Measurements from ENCODE around the gene CYP4F3.
"Not testable (repeated sequence)": the region's sequence is repeated elsewhere in the genome, so short reads cannot be mapped to it uniquely, and the experiment has no call there.

The CYP4F3 gene

GRCh38 chr19:15641901-15642491, 1.3 kb downstream of the CYP4F3 start:
- POLR2A ChIA-PET = no interaction called here
- Histone ChIP-seq H3K9me3 (ENCODE audit: control extremely low read depth in 1 of 5, control insufficient read depth in 4 of 5, insufficient read depth in 2 of 5, low read depth in 1 of 5, low read length in 4 of 5) (no peaks in the 10 kb centered on the region), H3K4me1 (ENCODE audit: control extremely low read depth in 1 of 4, control insufficient read depth in 4 of 4, insufficient read depth in 4 of 4, low read length in 3 of 4) (peaks cover 0 to 2% (median under 1%) of the 10 kb centered on the region in 4 experiments), H3K4me3 (ENCODE audit: control insufficient read depth in 1 of 7, extremely low read depth in 1 of 7, insufficient read depth in 4 of 7, low read depth in 2 of 7, low read length in 6 of 7) (no peak overlapping the region), H3K27ac (ENCODE audit: insufficient read depth in 1 of 2, low read depth in 1 of 2, low read length in 2 of 2, poor library complexity in 1 of 2, severe bottlenecking in 2 of 2) (no peak overlapping the region), H3K27me3 (replicated peaks in 2 of 5; ENCODE audit: control insufficient read depth in 4 of 5, insufficient read depth in 5 of 5, low read length in 4 of 5) (peaks cover 0 to 7% (median 0%) of the 10 kb centered on the region in 5 experiments), H3K36me3 (ENCODE audit: control insufficient read depth in 4 of 4, insufficient read depth in 4 of 4, low read length in 3 of 4) (no peaks in the 10 kb centered on the region)
- peak in 2 of 3 donors; percentile 26 to 38 for DNase-seq
- WGBS (ENCODE audit: insufficient coverage) = 100% methylated on average over 1 of the region's 5 CpGs
- CTCF ChIA-PET = no interaction called here

GRCh38 chr19:15642807-15643206, 2.1 kb downstream of the CYP4F3 start:
- no peak for DNase-seq
- POLR2A ChIA-PET = no interaction called here
- Histone ChIP-seq H3K36me3 (ENCODE audit: control insufficient read depth in 4 of 4, insufficient read depth in 4 of 4, low read length in 3 of 4) (no peaks in the 10 kb centered on the region), H3K27ac (ENCODE audit: insufficient read depth in 1 of 2, low read depth in 1 of 2, low read length in 2 of 2, poor library complexity in 1 of 2, severe bottlenecking in 2 of 2) (no peak overlapping the region), H3K27me3 (replicated peaks in 2 of 5; ENCODE audit: control insufficient read depth in 4 of 5, insufficient read depth in 5 of 5, low read length in 4 of 5) (peaks cover 0 to 7% (median 0%) of the 10 kb centered on the region in 5 experiments), H3K4me1 (ENCODE audit: control extremely low read depth in 1 of 4, control insufficient read depth in 4 of 4, insufficient read depth in 4 of 4, low read length in 3 of 4) (peaks cover 0 to 2% (median under 1%) of the 10 kb centered on the region in 4 experiments), H3K9me3 (ENCODE audit: control extremely low read depth in 1 of 5, control insufficient read depth in 4 of 5, insufficient read depth in 2 of 5, low read depth in 1 of 5, low read length in 4 of 5) (peaks cover 0 to 2% (median 0%) of the 10 kb centered on the region in 5 experiments), H3K4me3 (ENCODE audit: control insufficient read depth in 1 of 7, extremely low read depth in 1 of 7, insufficient read depth in 4 of 7, low read depth in 2 of 7, low read length in 6 of 7) (no peak overlapping the region)
- CTCF ChIA-PET = no interaction called here

GRCh38 chr19:15643387-15643786, 2.7 kb downstream of the CYP4F3 start:
- H3K4me1 ChIP-seq (ENCODE audit: control extremely low read depth in 1 of 4, control insufficient read depth in 4 of 4, insufficient read depth in 4 of 4, low read length in 3 of 4) = peaks cover 0 to 2% (median under 1%) of the 10 kb centered on the region in 4 experiments
- ChIA-PET CTCF (no interaction called here), POLR2A (no interaction called here)
- DNase-seq = no peak
- WGBS (ENCODE audit: insufficient coverage) = 83% methylated on average over 3 of the region's 3 CpGs
- H3K27ac ChIP-seq (ENCODE audit: insufficient read depth in 1 of 2, low read depth in 1 of 2, low read length in 2 of 2, poor library complexity in 1 of 2, severe bottlenecking in 2 of 2) = no peak overlapping the region
- peaks cover 0 to 5% (median 0%) of the 10 kb centered on the region in 5 experiments for H3K27me3 ChIP-seq (replicated peaks in 2 of 5; ENCODE audit: control insufficient read depth in 4 of 5, insufficient read depth in 5 of 5, low read length in 4 of 5)
- H3K4me3 ChIP-seq (ENCODE audit: control insufficient read depth in 1 of 7, extremely low read depth in 1 of 7, insufficient read depth in 4 of 7, low read depth in 2 of 7, low read length in 6 of 7) = no peak overlapping the region
- peaks cover 0 to 5% (median 0%) of the 10 kb centered on the region in 5 experiments for H3K9me3 ChIP-seq (ENCODE audit: control extremely low read depth in 1 of 5, control insufficient read depth in 4 of 5, insufficient read depth in 2 of 5, low read depth in 1 of 5, low read length in 4 of 5)
- H3K36me3 ChIP-seq (ENCODE audit: control insufficient read depth in 4 of 4, insufficient read depth in 4 of 4, low read length in 3 of 4) = no peaks in the 10 kb centered on the region

GRCh38 chr19:15644066-15644741, 3.5 kb downstream of the CYP4F3 start:
- 100% methylated on average over 3 of the region's 3 CpGs for WGBS (ENCODE audit: insufficient coverage)
- CTCF ChIA-PET = no interaction called here

GRCh38 chr19:15644816-15645215, 4.1 kb downstream of the CYP4F3 start:
- Histone ChIP-seq H3K9me3 (ENCODE audit: control extremely low read depth in 1 of 5, control insufficient read depth in 4 of 5, insufficient read depth in 2 of 5, low read depth in 1 of 5, low read length in 4 of 5) (peaks cover 0 to 5% (median 0%) of the 10 kb centered on the region in 5 experiments), H3K4me3 (ENCODE audit: control insufficient read depth in 1 of 7, extremely low read depth in 1 of 7, insufficient read depth in 4 of 7, low read depth in 2 of 7, low read length in 6 of 7) (no peak overlapping the region), H3K27ac (ENCODE audit: insufficient read depth in 1 of 2, low read depth in 1 of 2, low read length in 2 of 2, poor library complexity in 1 of 2, severe bottlenecking in 2 of 2) (no peak overlapping the region), H3K36me3 (ENCODE audit: control insufficient read depth in 4 of 4, insufficient read depth in 4 of 4, low read length in 3 of 4) (no peaks in the 10 kb centered on the region), H3K4me1 (ENCODE audit: control extremely low read depth in 1 of 4, control insufficient read depth in 4 of 4, insufficient read depth in 4 of 4, low read length in 3 of 4) (peaks cover 0 to 1% (median 0%) of the 10 kb centered on the region in 4 experiments), H3K27me3 (replicated peaks in 2 of 5; ENCODE audit: control insufficient read depth in 4 of 5, insufficient read depth in 5 of 5, low read length in 4 of 5) (peaks cover 0 to 5% (median 0%) of the 10 kb centered on the region in 5 experiments)
- ChIA-PET POLR2A (no interaction called here), CTCF (no interaction called here)
- no peak for DNase-seq
- 75% methylated on average over 3 of the region's 3 CpGs for WGBS (ENCODE audit: insufficient coverage)

More at GRCh38 chr19:15644066-15644741, 3.5 kb downstream of the CYP4F3 start:
- Histone ChIP-seq H3K4me1 (ENCODE audit: control extremely low read depth in 1 of 4, control insufficient read depth in 4 of 4, insufficient read depth in 4 of 4, low read length in 3 of 4) (peaks cover 0 to 2% (median under 1%) of the 10 kb centered on the region in 4 experiments), H3K4me3 (ENCODE audit: control insufficient read depth in 1 of 7, extremely low read depth in 1 of 7, insufficient read depth in 4 of 7, low read depth in 2 of 7, low read length in 6 of 7) (no peak overlapping the region), H3K9me3 (ENCODE audit: control extremely low read depth in 1 of 5, control insufficient read depth in 4 of 5, insufficient read depth in 2 of 5, low read depth in 1 of 5, low read length in 4 of 5) (peaks cover 0 to 5% (median 0%) of the 10 kb centered on the region in 5 experiments), H3K27me3 (replicated peaks in 2 of 5; ENCODE audit: control insufficient read depth in 4 of 5, insufficient read depth in 5 of 5, low read length in 4 of 5) (peaks cover 0 to 5% (median 0%) of the 10 kb centered on the region in 5 experiments), H3K36me3 (ENCODE audit: control insufficient read depth in 4 of 4, insufficient read depth in 4 of 4, low read length in 3 of 4) (no peaks in the 10 kb centered on the region), H3K27ac (ENCODE audit: insufficient read depth in 1 of 2, low read depth in 1 of 2, low read length in 2 of 2, poor library complexity in 1 of 2, severe bottlenecking in 2 of 2) (no peak overlapping the region)
- POLR2A ChIA-PET = no interaction called here
- DNase-seq = no peak

- no peaks in the 10 kb centered on the region for H3K36me3 ChIP-seq (ENCODE audit: control insufficient read depth in 4 of 4, insufficient read depth in 4 of 4, low read length in 3 of 4)
- no peak for DNase-seq
- H3K27ac ChIP-seq (ENCODE audit: insufficient read depth in 1 of 2, low read depth in 1 of 2, low read length in 2 of 2, poor library complexity in 1 of 2, severe bottlenecking in 2 of 2) = no peak overlapping the region
- ChIA-PET POLR2A (no interaction called here), CTCF (interaction anchor here (1.2 kb wide), 1 partner anchor 17 kb away, joined by 3 read pairs; no protein-coding TSS in a partner anchor)
- no peak overlapping the region for H3K4me3 ChIP-seq (ENCODE audit: control insufficient read depth in 1 of 7, extremely low read depth in 1 of 7, insufficient read depth in 4 of 7, low read depth in 2 of 7, low read length in 6 of 7)
- peaks cover 0 to 5% (median 0%) of the 10 kb centered on the region in 5 experiments for H3K9me3 ChIP-seq (ENCODE audit: control extremely low read depth in 1 of 5, control insufficient read depth in 4 of 5, insufficient read depth in 2 of 5, low read depth in 1 of 5, low read length in 4 of 5)
- peaks cover 0 to 21% (median 1%) of the 10 kb centered on the region in 5 experiments for H3K27me3 ChIP-seq (replicated peaks in 2 of 5; ENCODE audit: control insufficient read depth in 4 of 5, insufficient read depth in 5 of 5, low read length in 4 of 5)
- no CpG with 5 or more reads among the region's 2 CpGs for whole genome bisulfite sequencing (ENCODE audit: insufficient coverage)
- H3K4me1 ChIP-seq (ENCODE audit: control extremely low read depth in 1 of 4, control insufficient read depth in 4 of 4, insufficient read depth in 4 of 4, low read length in 3 of 4) = no peaks in the 10 kb centered on the region
Measured at GRCh38 chr19:15649526-15649925, 8.8 kb downstream of the CYP4F3 start.

- H3K4me1 ChIP-seq (ENCODE audit: control extremely low read depth in 1 of 4, control insufficient read depth in 4 of 4, insufficient read depth in 4 of 4, low read length in 3 of 4); H3K4me3 ChIP-seq (ENCODE audit: control insufficient read depth in 1 of 7, extremely low read depth in 1 of 7, insufficient read depth in 4 of 7, low read depth in 2 of 7, low read length in 6 of 7); H3K27ac ChIP-seq (ENCODE audit: insufficient read depth in 1 of 2, low read depth in 1 of 2, low read length in 2 of 2, poor library complexity in 1 of 2, severe bottlenecking in 2 of 2); DNase-seq; H3K9me3 ChIP-seq (ENCODE audit: control extremely low read depth in 1 of 5, control insufficient read depth in 4 of 5, insufficient read depth in 2 of 5, low read depth in 1 of 5, low read length in 4 of 5); CTCF ChIA-PET; POLR2A ChIA-PET; H3K36me3 ChIP-seq (ENCODE audit: control insufficient read depth in 4 of 4, insufficient read depth in 4 of 4, low read length in 3 of 4): not testable (repeated sequence)
- H3K27me3 ChIP-seq (replicated peaks in 2 of 5; ENCODE audit: control insufficient read depth in 4 of 5, insufficient read depth in 5 of 5, low read length in 4 of 5) = peaks cover 0 to 23% (median 1%) of the 10 kb centered on the region in 5 experiments
Measured at GRCh38 chr19:15650123-15650522, 9.4 kb downstream of the CYP4F3 start.

Data from common myeloid progenitor, CD34-positive (primary cell).